GM10847 (cell line): ENCODE results near the gene SEC16A.

Source experiments
- POLR2A ChIP-seq: IDR thresholded peaks from 2 replicates; pipeline ENCODE4 v1.6.1; 2011; ENCODE audit not compliant: insufficient read length; ENCODE audit errors: extremely low read depth

The SEC16A gene

GRCh38 chr9:136455043-136456002 lies 27.5 kb downstream of the SEC16A start:
- no peak for TF ChIP-seq POLR2A

GRCh38 chr9:136454026-136454796 lies 28.6 kb downstream of the SEC16A start:
- no peak for TF ChIP-seq POLR2A

GRCh38 chr9:136453326-136453725 lies 29.5 kb downstream of the SEC16A start:
- TF ChIP-seq POLR2A, result no peak

GRCh38 chr9:136451221-136451877 lies 31.5 kb downstream of the SEC16A start:
- no peak for TF ChIP-seq POLR2A

GRCh38 chr9:136448655-136449054 lies 34.2 kb downstream of the SEC16A start:
- no peak for TF ChIP-seq POLR2A

GRCh38 chr9:136447173-136447778 lies 35.6 kb downstream of the SEC16A start:
- no peak for TF ChIP-seq POLR2A

GRCh38 chr9:136445799-136446198 lies 37.0 kb downstream of the SEC16A start:
- no peak for TF ChIP-seq POLR2A

GRCh38 chr9:136444102-136444501 lies 38.7 kb downstream of the SEC16A start:
- no peak for TF ChIP-seq POLR2A

- TF ChIP-seq POLR2A, result no peak
Observed at GRCh38 chr9:136443687-136444086, 39.2 kb downstream of the SEC16A start.

GRCh38 chr9:136443087-136443486 lies 39.8 kb downstream of the SEC16A start:
- TF ChIP-seq POLR2A, result no peak

- TF ChIP-seq POLR2A, result no peak
Observed at GRCh38 chr9:136442265-136442664, 40.6 kb downstream of the SEC16A start.

- no peak for TF ChIP-seq POLR2A
Observed at GRCh38 chr9:136441681-136442245, 41.1 kb downstream of the SEC16A start.

GRCh38 chr9:136441191-136441680 lies 41.6 kb downstream of the SEC16A start:
- TF ChIP-seq POLR2A, result no peak
